B cell (primary cell): ENCODE data around the gene NDUFAF7. TPM values are rescaled to one million over a fixed set of nuclear protein-coding genes. Genes with fewer than 3 reads are reported as not detected.

Source experiments
- ATAC-seq: fragments of 200-7000 bp; cut with Tn5 transposase; one replicate; pipeline ENCODE4 v1.10.0; 2021; ENCODE audit warnings: low read depth, mild to moderate bottlenecking, moderate number of reproducible peaks, moderate library complexity
- CTCF ChIA-PET: fragments of 350-600 bp; sonication (Branson Sonifier 250); formaldehyde crosslinking; loops from one replicate; lab custom pipeline; 2021; ENCODE audit warnings: antibody characterized with exemption, inconsistent platforms; lab: Charles Lee
- POLR2A ChIA-PET: fragments of 350-600 bp; sonication (Branson Sonifier 250); formaldehyde crosslinking; loops from one replicate; lab custom pipeline; 2021; ENCODE audit warnings: antibody characterized with exemption; lab: Charles Lee
- DNase-seq: peaks from one replicate; pipeline ENCODE4 v3.0.0; 2013
- H2AFZ ChIP-seq: 2 replicates; pipeline ENCODE4 v1.6.1; 2012; ENCODE audit warnings: mild to moderate bottlenecking, low read depth, low read length; ENCODE audit not compliant: insufficient read depth, poor library complexity, severe bottlenecking
- H3K27ac ChIP-seq, 2 donors: 1 replicate in 1 of 2; 2 replicates in 1 of 2; pipeline ENCODE4 v1.5.1; 2012 to 2013; ENCODE audit warnings: low read length in 2 of 2, mild to moderate bottlenecking in 2 of 2, moderate library complexity in 1 of 2
- H3K27me3 ChIP-seq, 4 experiments: fragments of 200-600 bp in 1 of 4; sonication (generic) in 1 of 4; replicated peaks in 1 of 4; 1 replicate in 2 of 4; 2 replicates in 2 of 4; pipeline versions ENCODE4 v1.6.1 to v1.7.0; 2013 to 2016; ENCODE audit warnings: low read length in 3 of 4, mild to moderate bottlenecking in 2 of 4, mixed read lengths in 1 of 4, moderate library complexity in 1 of 4; ENCODE audit not compliant: insufficient read depth in 4 of 4, control insufficient read depth in 3 of 4; ENCODE audit errors: control extremely low read depth in 1 of 4
- H3K36me3 ChIP-seq, 2 experiments: replicated peaks in 1 of 2; 1 replicate in 1 of 2; 2 replicates in 1 of 2; pipeline versions ENCODE4 v1.6.1 to v1.7.1; 2013; ENCODE audit warnings: low read length in 1 of 2; ENCODE audit not compliant: insufficient read depth in 2 of 2, control insufficient read depth in 1 of 2; ENCODE audit errors: control extremely low read depth in 1 of 2, extremely low read depth in 1 of 2
- H3K4me1 ChIP-seq, 2 donors: fragments of 200-600 bp in 1 of 2; sonication (generic) in 1 of 2; 1 replicate in 1 of 2; 2 replicates in 1 of 2; pipeline versions ENCODE4 v1.5.1 to v1.6.1; 2013 to 2017; ENCODE audit warnings: low read length in 2 of 2; ENCODE audit not compliant: control insufficient read depth in 2 of 2, insufficient read depth in 2 of 2
- H3K4me2 ChIP-seq: replicated peaks from 2 replicates; pipeline ENCODE3; 2012; ENCODE audit warnings: mild to moderate bottlenecking, low read depth, low read length; ENCODE audit not compliant: poor library complexity, severe bottlenecking
- H3K4me3 ChIP-seq, 5 experiments: fragments of 200-600 bp in 1 of 5; sonication (generic) in 1 of 5; 1 replicate in 3 of 5; 2 replicates in 2 of 5; pipeline versions ENCODE4 v1.5.1 to v1.7.0; 2011 to 2016; ENCODE audit warnings: low read length in 4 of 5, mild to moderate bottlenecking in 4 of 5, low read depth in 2 of 5, control low read depth in 1 of 5, moderate library complexity in 1 of 5; ENCODE audit not compliant: insufficient read depth in 1 of 5; ENCODE audit errors: control extremely low read depth in 1 of 5, extremely low read depth in 1 of 5
- H3K79me2 ChIP-seq: fragments of 200-600 bp; sonication (generic); one replicate; pipeline ENCODE4 v1.6.0; 2016; ENCODE audit warnings: low read length; ENCODE audit not compliant: control insufficient read depth, insufficient read depth
- H3K9ac ChIP-seq: fragments of 200-600 bp; sonication (generic); 2 replicates; pipeline ENCODE4 v1.6.1; 2017; ENCODE audit warnings: mild to moderate bottlenecking, low read length, moderate library complexity
- H3K9me3 ChIP-seq, 3 donors: one replicate each; pipeline versions ENCODE4 v1.6.1 to v1.7.1; 2013; ENCODE audit warnings: low read length in 2 of 3; ENCODE audit not compliant: control insufficient read depth in 2 of 3, insufficient read depth in 1 of 3; ENCODE audit errors: control extremely low read depth in 1 of 3
- H4K20me1 ChIP-seq: 2 replicates; pipeline ENCODE4 v1.6.0; 2012; ENCODE audit warnings: mild to moderate bottlenecking, low read length; ENCODE audit not compliant: insufficient read depth, control insufficient read depth, poor library complexity, severe bottlenecking
- H3K27ac Mint-ChIP-seq: one replicate; pipeline ENCODE4 v1.8.0; 2021; ENCODE audit warnings: mixed read lengths
- H3K27me3 Mint-ChIP-seq: one replicate; pipeline ENCODE4 v1.8.0; 2021; ENCODE audit warnings: mixed read lengths
- H3K4me1 Mint-ChIP-seq: one replicate; pipeline ENCODE4 v1.8.0; 2021; ENCODE audit warnings: mixed read lengths
- H3K4me3 Mint-ChIP-seq: one replicate; pipeline ENCODE4 v1.8.0; 2021; ENCODE audit warnings: mixed read lengths
- H3K9me3 Mint-ChIP-seq: one replicate; pipeline ENCODE4 v1.8.0; 2022; ENCODE audit warnings: mixed read lengths; ENCODE audit not compliant: insufficient read depth
- EZH2 ChIP-seq: IDR thresholded peaks from 2 replicates; pipeline ENCODE4 v1.6.1; 2012; ENCODE audit warnings: borderline replicate concordance, low read depth, mild to moderate bottlenecking, moderate library complexity, low read length; ENCODE audit not compliant: insufficient read depth, poor library complexity, severe bottlenecking
- WGBS: methylation state at CpG from one replicate; pipeline ENCODE4 v1.1.5; 2013; ENCODE audit warnings: missing lambda C conversion rate; ENCODE audit not compliant: insufficient coverage; 5-methylcytosine and 5-hydroxymethylcytosine counted together
- intact Hi-C: fragments of 100-400 bp; cut with micrococcal nuclease; formaldehyde crosslinking; loops from one replicate; pipeline ENCODE4 v1.10.0; 2022
- polyA plus RNA-seq: library from polyadenylated mRNA; depleted of rRNA; stranded (reverse); fragments of >200 nt; gene quantifications from 2 replicates; pipeline ENCODE4 v1.2.3, GENCODE V29; 2012
- total RNA-seq, 2 donors: library from RNA; stranded (reverse); fragments of 120-200 nt in 1 of 2; gene quantifications; 1 replicate in 1 of 2; 2 replicates in 1 of 2; pipeline versions ENCODE4 v1.2.3 to v1.2.4, GENCODE V29; 2013 to 2022
- TF ChIP-seq, protein P1 (sequence below): fragments of 200-600 bp; IDR thresholded peaks from one replicate; pipeline ENCODE4 v1.8.0; 2022; ENCODE audit warnings: antibody characterized with exemption, mild to moderate bottlenecking

The NDUFAF7 gene
- total and polyA plus RNA-seq, 2 donors (not counting 1 experiment from before 2014, with no cell fraction given), result 12.2 to 35.4 TPM

DNA sequence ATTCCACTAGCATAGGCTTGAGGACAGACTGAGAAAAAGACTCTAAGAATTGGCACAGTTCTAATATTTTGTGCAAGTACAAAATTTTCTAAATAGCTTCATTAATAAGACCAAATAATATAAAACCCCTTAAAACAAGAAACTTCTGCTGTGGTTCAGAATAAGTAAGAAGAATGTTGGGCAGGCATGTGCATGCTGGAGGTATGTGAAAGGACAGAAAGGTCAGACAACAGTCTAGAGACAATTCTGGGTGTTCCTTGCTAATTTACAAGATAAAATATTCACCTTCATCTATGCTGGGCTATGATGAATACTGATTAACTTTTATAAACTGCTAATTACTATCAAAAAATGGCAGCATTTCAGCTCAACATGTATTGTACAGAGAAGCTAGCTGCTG lies 20.2 kb upstream of the NDUFAF7 start:
- Histone ChIP-seq H3K9ac (no peak overlapping the region), H3K79me2 (peaks cover 21% of the 10 kb centered on the region)
- H3K9me3 Mint-ChIP-seq, result peaks cover 2% of the 10 kb centered on the region

DNA sequence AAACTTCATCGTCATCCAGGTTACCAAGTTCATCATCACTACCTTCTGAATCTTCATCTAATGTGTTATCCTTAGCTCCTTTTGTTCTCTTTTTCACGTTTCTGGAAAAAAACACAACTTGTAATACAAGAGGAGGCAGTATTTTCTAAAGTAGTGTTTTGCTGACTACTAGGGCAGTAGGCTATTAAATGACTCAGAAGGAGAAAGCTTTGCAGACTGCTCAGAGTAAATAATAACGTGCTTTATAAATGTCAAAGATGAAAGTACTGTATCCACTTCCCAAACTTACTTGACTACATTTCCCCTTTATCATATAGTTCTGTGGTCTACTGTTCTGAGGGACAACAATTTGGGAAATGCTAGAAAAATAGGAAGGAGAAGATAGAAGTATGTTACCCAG lies 19.5 kb upstream of the NDUFAF7 start:
- TF ChIP-seq, protein P1, sequence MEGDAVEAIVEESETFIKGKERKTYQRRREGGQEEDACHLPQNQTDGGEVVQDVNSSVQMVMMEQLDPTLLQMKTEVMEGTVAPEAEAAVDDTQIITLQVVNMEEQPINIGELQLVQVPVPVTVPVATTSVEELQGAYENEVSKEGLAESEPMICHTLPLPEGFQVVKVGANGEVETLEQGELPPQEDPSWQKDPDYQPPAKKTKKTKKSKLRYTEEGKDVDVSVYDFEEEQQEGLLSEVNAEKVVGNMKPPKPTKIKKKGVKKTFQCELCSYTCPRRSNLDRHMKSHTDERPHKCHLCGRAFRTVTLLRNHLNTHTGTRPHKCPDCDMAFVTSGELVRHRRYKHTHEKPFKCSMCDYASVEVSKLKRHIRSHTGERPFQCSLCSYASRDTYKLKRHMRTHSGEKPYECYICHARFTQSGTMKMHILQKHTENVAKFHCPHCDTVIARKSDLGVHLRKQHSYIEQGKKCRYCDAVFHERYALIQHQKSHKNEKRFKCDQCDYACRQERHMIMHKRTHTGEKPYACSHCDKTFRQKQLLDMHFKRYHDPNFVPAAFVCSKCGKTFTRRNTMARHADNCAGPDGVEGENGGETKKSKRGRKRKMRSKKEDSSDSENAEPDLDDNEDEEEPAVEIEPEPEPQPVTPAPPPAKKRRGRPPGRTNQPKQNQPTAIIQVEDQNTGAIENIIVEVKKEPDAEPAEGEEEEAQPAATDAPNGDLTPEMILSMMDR, result no peak
- TF ChIP-seq EZH2, result no peak
- Mint-ChIP-seq H3K27ac (no peak overlapping the region), H3K4me3 (no peak overlapping the region), H3K4me1 (no peaks in the 10 kb centered on the region), H3K9me3 (peaks cover 2% of the 10 kb centered on the region), H3K27me3 (no peaks in the 10 kb centered on the region)
- intact Hi-C loops, result no loop called here
- DNase-seq (no peak), ATAC-seq (no peak)
- no peak overlapping the region for H2AFZ ChIP-seq
- peaks cover 13% of the 10 kb centered on the region for H3K79me2 ChIP-seq
- no peaks in the 10 kb centered on the region for H3K4me1 ChIP-seq
- H3K36me3 ChIP-seq, result peaks cover 23 to 80% of the 10 kb centered on the region in 2 experiments
- WGBS, result no CpG with 5 or more reads among the region's 3 CpGs
- ChIA-PET CTCF (interaction anchor here (0.6 kb wide), 1 partner anchor 25 kb away, joined by 3 read pairs; no protein-coding TSS in a partner anchor), POLR2A (no interaction called here)
- H3K9ac ChIP-seq, result no peak overlapping the region
- no peaks in the 10 kb centered on the region for H3K27me3 ChIP-seq
- H4K20me1 ChIP-seq, result no peaks in the 10 kb centered on the region
- H3K4me2 ChIP-seq, result no peak overlapping the region
- H3K27ac ChIP-seq, result no peak overlapping the region
- no peaks in the 10 kb centered on the region for H3K9me3 ChIP-seq
- no peak overlapping the region for H3K4me3 ChIP-seq

More for the DNA sequence above, 20.2 kb upstream of the NDUFAF7 start:
- H3K36me3 ChIP-seq, result peaks cover 23 to 80% of the 10 kb centered on the region in 2 experiments
- H3K4me2 ChIP-seq, result no peak overlapping the region
- DNase-seq (no peak), ATAC-seq (no peak)
- no peak overlapping the region for H3K27ac ChIP-seq
- H3K4me1 ChIP-seq, result no peaks in the 10 kb centered on the region
- CTCF ChIA-PET, result interaction anchor here (0.6 kb wide), 1 partner anchor 26 kb away, joined by 3 read pairs; no protein-coding TSS in a partner anchor
- no peak for TF ChIP-seq EZH2
- TF ChIP-seq, protein P1, result no peak
- POLR2A ChIA-PET, result no interaction called here
- peaks cover 0 to 3% (median 0%) of the 10 kb centered on the region in 3 donors for H3K9me3 ChIP-seq
- Mint-ChIP-seq H3K27me3 (no peaks in the 10 kb centered on the region), H3K4me3 (no peak overlapping the region), H3K4me1 (no peaks in the 10 kb centered on the region), H3K27ac (no peak overlapping the region)
- intact Hi-C loops, result no loop called here
- H2AFZ ChIP-seq, result no peak overlapping the region
- no peak overlapping the region for H3K4me3 ChIP-seq
- H3K27me3 ChIP-seq, result no peaks in the 10 kb centered on the region
- H4K20me1 ChIP-seq, result no peaks in the 10 kb centered on the region
